WI38 (cell line): ENCODE data around the gene TPCN1.

Experiments used
- H3K4me3 ChIP-seq: 2 replicates; pipeline ENCODE4 v1.5.1; 2011; ENCODE audit warnings: low read depth, mild to moderate bottlenecking, control low read depth, low read length
- CTCF ChIP-seq: IDR thresholded peaks from 2 replicates; pipeline ENCODE4 v1.5.1; 2012; ENCODE audit warnings: low read depth, mild to moderate bottlenecking, control low read depth, low read length

The TPCN1 gene

GRCh38 chr12:113268136-113268535, 46.9 kb downstream of the TPCN1 start:
- no peak for TF ChIP-seq CTCF
- no peak overlapping the region for H3K4me3 ChIP-seq

- H3K4me3 ChIP-seq, result no peak overlapping the region
- no peak for TF ChIP-seq CTCF
Observed at GRCh38 chr12:113268621-113269020, 47.4 kb downstream of the TPCN1 start.

DNA sequence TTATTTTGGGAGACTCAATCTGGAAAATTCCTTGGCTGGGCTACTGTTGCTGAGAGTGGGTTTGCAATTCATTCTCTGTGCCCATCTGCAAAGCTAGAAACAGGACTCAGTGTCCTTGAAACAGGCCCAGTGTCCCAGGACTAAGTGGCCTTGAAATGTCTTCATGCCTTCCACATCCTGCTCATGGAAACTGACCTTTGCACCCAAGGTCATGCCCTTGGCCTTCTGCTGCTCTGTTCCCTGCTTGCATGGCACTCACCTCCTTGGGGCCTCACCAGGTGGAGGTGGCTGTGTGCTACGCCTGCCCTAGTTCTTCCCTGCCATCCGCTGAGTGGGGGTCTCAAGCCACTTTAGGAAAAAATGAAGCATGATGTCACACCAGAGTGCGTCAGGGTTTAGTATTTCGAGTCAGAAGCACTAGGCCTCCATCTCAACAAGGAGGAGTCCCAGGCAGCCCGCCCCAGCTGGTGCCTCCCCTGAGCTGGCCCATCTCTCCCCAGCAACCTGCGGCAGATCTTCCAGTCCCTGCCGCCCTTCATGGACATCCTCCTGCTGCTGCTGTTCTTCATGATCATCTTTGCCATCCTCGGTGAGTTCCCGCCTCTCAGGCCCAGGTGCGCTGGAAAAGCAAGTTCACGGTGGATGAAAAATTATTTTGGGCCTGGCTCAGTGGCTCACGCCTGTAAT, 48.1 kb downstream of the TPCN1 start:
- TF ChIP-seq CTCF, result no peak

GRCh38 chr12:113270709-113271009, 49.4 kb downstream of the TPCN1 start:
- TF ChIP-seq CTCF, result no peak
- H3K4me3 ChIP-seq, result no peak overlapping the region

More for the DNA sequence above, 48.1 kb downstream of the TPCN1 start:
- H3K4me3 ChIP-seq, result no peak overlapping the region

DNA sequence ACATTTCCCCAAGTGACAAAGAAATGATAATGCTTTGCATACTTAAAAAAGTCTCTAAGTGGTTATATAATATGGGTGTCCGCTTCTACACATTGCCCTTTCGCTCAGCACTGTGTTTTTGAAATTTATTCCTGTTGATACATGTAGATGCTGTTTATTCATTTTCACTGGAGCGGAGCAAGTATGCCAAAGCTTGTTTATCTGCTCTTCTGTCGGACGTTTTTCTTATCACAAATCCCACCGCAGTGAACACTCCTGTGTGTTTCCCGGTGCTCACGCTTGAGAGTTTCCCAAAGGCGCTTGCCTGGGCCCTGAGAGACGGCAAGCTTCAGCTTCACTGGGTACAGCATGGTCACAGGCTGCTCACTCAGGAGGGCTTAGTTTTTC, 50.2 kb downstream of the TPCN1 start:
- TF ChIP-seq CTCF, result no peak
- no peak overlapping the region for H3K4me3 ChIP-seq

- peak overlapping the region; percentile 34; the same call in 1 of the 2 replicates for H3K4me3 ChIP-seq
- no peak for TF ChIP-seq CTCF
Observed at GRCh38 chr12:113271853-113272561, 50.7 kb downstream of the TPCN1 start.

GRCh38 chr12:113273053-113273725, 51.9 kb downstream of the TPCN1 start:
- no peak for TF ChIP-seq CTCF
- no peak overlapping the region for H3K4me3 ChIP-seq
